HG03060 (cell line): Measurements from ENCODE around the gene ANKRD33B.
"Not testable (repeated sequence)": the region's sequence is repeated elsewhere in the genome, so short reads cannot be mapped to it uniquely, and the experiment has no call there.

Experiments
- ATAC-seq: cut with Tn5 transposase; IDR thresholded peaks from one replicate; pipeline ENCODE4 v1.9.1; 2021; ENCODE audit warnings: low read depth, moderate number of reproducible peaks; ENCODE audit not compliant: unreplicated experiment

Gene ANKRD33B

GRCh38 chr5:10556289-10556807 lies 7.5 kb upstream of the ANKRD33B start:
- ATAC-seq = no peak

- ATAC-seq = no peak
Observed at GRCh38 chr5:10556893-10557746, 6.8 kb upstream of the ANKRD33B start.

GRCh38 chr5:10559151-10559550 lies 4.7 kb upstream of the ANKRD33B start:
- ATAC-seq = no peak

- ATAC-seq = no peak
Observed at GRCh38 chr5:10559871-10560270, 4.0 kb upstream of the ANKRD33B start.

- no peak for ATAC-seq
Observed at GRCh38 chr5:10562201-10563109, 1.4 kb upstream of the ANKRD33B start.

- ATAC-seq = peak; percentile 10
Observed at GRCh38 chr5:10563110-10563944, 543 bp upstream of the ANKRD33B start.

- no peak for ATAC-seq
Observed at GRCh38 chr5:10564838-10565784, 1.2 kb downstream of the ANKRD33B start.

GRCh38 chr5:10565785-10566542 lies 2.1 kb downstream of the ANKRD33B start:
- ATAC-seq = no peak

GRCh38 chr5:10566543-10567068 lies 2.7 kb downstream of the ANKRD33B start:
- no peak for ATAC-seq

GRCh38 chr5:10567121-10567591 lies 3.3 kb downstream of the ANKRD33B start:
- no peak for ATAC-seq

GRCh38 chr5:10567781-10568321 lies 4.0 kb downstream of the ANKRD33B start:
- no peak for ATAC-seq

- not testable (repeated sequence) for ATAC-seq
Observed at GRCh38 chr5:10570540-10570939, 6.7 kb downstream of the ANKRD33B start.

- no peak for ATAC-seq
Observed at GRCh38 chr5:10572451-10572850, 8.6 kb downstream of the ANKRD33B start.

- no peak for ATAC-seq
Observed at GRCh38 chr5:10573487-10574145, 9.7 kb downstream of the ANKRD33B start.

GRCh38 chr5:10574879-10575278 lies 11.0 kb downstream of the ANKRD33B start:
- not testable (repeated sequence) for ATAC-seq

- no peak for ATAC-seq
Observed at GRCh38 chr5:10576121-10576789, 12.4 kb downstream of the ANKRD33B start.

- ATAC-seq = no peak
Observed at GRCh38 chr5:10576790-10577189, 12.9 kb downstream of the ANKRD33B start.
